Hepatocyte (in vitro differentiated cells): ENCODE measurements around the gene GCH1. TPM values are rescaled to one million over a fixed set of nuclear protein-coding genes. Genes with fewer than 3 reads are reported as not detected.

ENCODE experiments used
- DNase-seq: peaks from one replicate; pipeline ENCODE4 v3.0.0-alpha.2; 2016; ENCODE audit warnings: low spot score
- H2AFZ ChIP-seq: fragments of 200-600 bp; sonication (generic); 2 replicates; pipeline ENCODE4 v1.6.0; 2016; ENCODE audit warnings: antibody characterized with exemption, mild to moderate bottlenecking
- H3K27ac ChIP-seq: fragments of 200-600 bp; sonication (generic); 2 replicates; pipeline ENCODE4 v1.5.1; 2016; ENCODE audit warnings: mild to moderate bottlenecking
- H3K27me3 ChIP-seq: fragments of 200-600 bp; sonication (generic); 2 replicates; pipeline ENCODE4 v1.6.1; 2016
- H3K36me3 ChIP-seq: fragments of 200-600 bp; sonication (generic); replicated peaks from 2 replicates; pipeline ENCODE4 v1.5.1; 2016; ENCODE audit warnings: low read depth; ENCODE audit not compliant: insufficient read depth
- H3K4me1 ChIP-seq: fragments of 200-600 bp; sonication (generic); 2 replicates; pipeline ENCODE4 v1.5.1; 2016; ENCODE audit warnings: mild to moderate bottlenecking, moderate library complexity; ENCODE audit not compliant: insufficient read depth
- H3K4me2 ChIP-seq: fragments of 200-600 bp; sonication (generic); 2 replicates; pipeline ENCODE4 v1.6.0; 2016
- H3K4me3 ChIP-seq: fragments of 200-600 bp; sonication (generic); 2 replicates; pipeline ENCODE4 v1.5.1; 2016; ENCODE audit warnings: mild to moderate bottlenecking
- H3K79me2 ChIP-seq: fragments of 200-600 bp; sonication (generic); 2 replicates; pipeline ENCODE4 v1.6.0; 2017; ENCODE audit warnings: mild to moderate bottlenecking
- H3K9me2 ChIP-seq: fragments of 200-600 bp; sonication (generic); replicated peaks from 2 replicates; pipeline ENCODE4 v1.6.0; 2017; ENCODE audit warnings: mild to moderate bottlenecking; ENCODE audit not compliant: insufficient read depth
- H3K9me3 ChIP-seq: fragments of 200-600 bp; sonication (generic); 2 replicates; pipeline ENCODE4 v1.5.1; 2016; ENCODE audit warnings: low read depth, mild to moderate bottlenecking
- H4K20me1 ChIP-seq: fragments of 200-600 bp; sonication (generic); 2 replicates; pipeline ENCODE4 v1.6.0; 2016; ENCODE audit warnings: mild to moderate bottlenecking; ENCODE audit not compliant: insufficient read depth, poor library complexity, severe bottlenecking
- EZH2 ChIP-seq: fragments of 200-600 bp; sonication (generic); IDR thresholded peaks from 2 replicates; pipeline ENCODE4 v1.6.1; 2016; ENCODE audit warnings: antibody characterized with exemption, mild to moderate bottlenecking, borderline replicate concordance
- EZH2phosphoT487 ChIP-seq: fragments of 200-600 bp; sonication (generic); IDR thresholded peaks from one replicate; pipeline ENCODE4 v1.6.1; 2018; ENCODE audit warnings: antibody characterized with exemption, mild to moderate bottlenecking, low read depth, moderate library complexity; ENCODE audit not compliant: unreplicated experiment, severe bottlenecking
- whole genome bisulfite sequencing: methylation state at CpG from one replicate; pipeline ENCODE4 v1.1.6; 2016; ENCODE audit warnings: low lambda C conversion rate; ENCODE audit errors: missing lambda C conversion rate; 5-methylcytosine and 5-hydroxymethylcytosine counted together
- polyA plus RNA-seq: library from polyadenylated mRNA; unstranded; fragments of >200 nt; fragmentation: Nextera tagmentation; extraction: Ambion mirVana; gene quantifications from 2 replicates; pipeline ENCODE4 v1.2.1, GENCODE V29; 2016
- total RNA-seq: library from RNA; depleted of rRNA; stranded (reverse); fragments of >200 nt; gene quantifications from 2 replicates; pipeline ENCODE4 v1.2.3, GENCODE V29; 2014
- TF ChIP-seq, protein P1 (sequence below): fragments of 200-600 bp; sonication (generic); IDR thresholded peaks from 2 replicates; pipeline ENCODE4 v1.5.1; 2016; ENCODE audit warnings: antibody characterized with exemption, mild to moderate bottlenecking; ENCODE audit not compliant: poor library complexity

Gene GCH1
- total and polyA plus RNA-seq, 2 experiments from 2014 or later: 19.3 to 29.9 TPM

DNA sequence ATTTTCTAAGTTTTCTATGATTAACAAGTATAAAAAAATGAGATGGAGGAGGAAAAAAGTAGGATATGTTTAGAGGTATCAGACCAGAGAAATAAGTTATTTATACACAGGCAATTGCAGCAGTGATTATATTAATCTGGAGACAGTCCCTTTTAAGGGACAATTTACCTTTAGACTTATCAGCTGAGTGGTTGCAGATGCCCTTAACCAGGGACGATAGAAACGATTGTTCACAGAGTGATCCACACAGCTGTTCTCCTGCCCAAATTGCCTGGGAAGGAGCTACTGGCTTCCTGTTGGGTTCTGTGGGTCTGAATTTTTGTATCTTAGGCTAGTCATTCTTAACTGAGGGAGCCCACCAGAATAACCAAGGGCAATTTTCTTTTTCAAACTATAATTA lies 66.4 kb downstream of the GCH1 start:
- H3K36me3 ChIP-seq: no peaks in the 10 kb centered on the region
- peaks cover 4% of the 10 kb centered on the region for H3K4me1 ChIP-seq
- H3K27me3 ChIP-seq: no peaks in the 10 kb centered on the region
- DNase-seq: no peak
- H4K20me1 ChIP-seq: no peaks in the 10 kb centered on the region
- H3K4me2 ChIP-seq: no peak overlapping the region
- no peak overlapping the region for H2AFZ ChIP-seq
- H3K27ac ChIP-seq: no peak overlapping the region
- no peak for TF ChIP-seq EZH2
- TF ChIP-seq EZH2phosphoT487: no peak
- TF ChIP-seq, protein P1, sequence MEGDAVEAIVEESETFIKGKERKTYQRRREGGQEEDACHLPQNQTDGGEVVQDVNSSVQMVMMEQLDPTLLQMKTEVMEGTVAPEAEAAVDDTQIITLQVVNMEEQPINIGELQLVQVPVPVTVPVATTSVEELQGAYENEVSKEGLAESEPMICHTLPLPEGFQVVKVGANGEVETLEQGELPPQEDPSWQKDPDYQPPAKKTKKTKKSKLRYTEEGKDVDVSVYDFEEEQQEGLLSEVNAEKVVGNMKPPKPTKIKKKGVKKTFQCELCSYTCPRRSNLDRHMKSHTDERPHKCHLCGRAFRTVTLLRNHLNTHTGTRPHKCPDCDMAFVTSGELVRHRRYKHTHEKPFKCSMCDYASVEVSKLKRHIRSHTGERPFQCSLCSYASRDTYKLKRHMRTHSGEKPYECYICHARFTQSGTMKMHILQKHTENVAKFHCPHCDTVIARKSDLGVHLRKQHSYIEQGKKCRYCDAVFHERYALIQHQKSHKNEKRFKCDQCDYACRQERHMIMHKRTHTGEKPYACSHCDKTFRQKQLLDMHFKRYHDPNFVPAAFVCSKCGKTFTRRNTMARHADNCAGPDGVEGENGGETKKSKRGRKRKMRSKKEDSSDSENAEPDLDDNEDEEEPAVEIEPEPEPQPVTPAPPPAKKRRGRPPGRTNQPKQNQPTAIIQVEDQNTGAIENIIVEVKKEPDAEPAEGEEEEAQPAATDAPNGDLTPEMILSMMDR: no peak
- 39% methylated on average over 2 of the region's 2 CpGs for WGBS
- H3K9me2 ChIP-seq: no peaks in the 10 kb centered on the region
- H3K79me2 ChIP-seq: no peaks in the 10 kb centered on the region
- no peak overlapping the region for H3K4me3 ChIP-seq
- no peaks in the 10 kb centered on the region for H3K9me3 ChIP-seq

DNA sequence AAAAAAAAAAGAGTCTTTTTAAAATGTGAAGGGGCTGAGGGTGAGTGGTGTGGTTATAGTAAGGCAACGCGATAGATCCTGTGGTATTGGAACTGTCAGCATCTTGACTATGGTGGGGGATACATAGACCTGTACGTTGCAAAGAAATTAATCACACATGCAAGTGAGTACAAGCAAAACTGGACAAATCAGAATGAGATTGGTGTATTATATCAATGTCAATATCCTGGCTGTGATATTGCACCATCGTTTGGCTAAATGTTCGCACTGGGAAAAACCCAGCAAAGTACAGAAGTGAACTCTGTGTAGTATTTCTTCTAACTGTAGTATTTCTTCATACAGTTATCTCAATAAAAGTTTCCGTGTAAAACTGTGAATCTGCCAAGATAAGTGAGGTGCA lies 67.9 kb downstream of the GCH1 start:
- Histone ChIP-seq H3K36me3 (no peaks in the 10 kb centered on the region), H3K4me3 (no peak overlapping the region), H3K9me3 (no peaks in the 10 kb centered on the region), H3K4me1 (peaks cover 4% of the 10 kb centered on the region), H3K4me2 (no peak overlapping the region), H3K27me3 (no peaks in the 10 kb centered on the region), H3K27ac (no peak overlapping the region), H4K20me1 (no peaks in the 10 kb centered on the region), H2AFZ (no peak overlapping the region), H3K9me2 (no peaks in the 10 kb centered on the region), H3K79me2 (no peaks in the 10 kb centered on the region)
- WGBS: 91% methylated on average over 6 of the region's 6 CpGs
- TF ChIP-seq, protein P1: no peak
- no peak for TF ChIP-seq EZH2phosphoT487
- TF ChIP-seq EZH2: no peak
- DNase-seq: no peak

DNA sequence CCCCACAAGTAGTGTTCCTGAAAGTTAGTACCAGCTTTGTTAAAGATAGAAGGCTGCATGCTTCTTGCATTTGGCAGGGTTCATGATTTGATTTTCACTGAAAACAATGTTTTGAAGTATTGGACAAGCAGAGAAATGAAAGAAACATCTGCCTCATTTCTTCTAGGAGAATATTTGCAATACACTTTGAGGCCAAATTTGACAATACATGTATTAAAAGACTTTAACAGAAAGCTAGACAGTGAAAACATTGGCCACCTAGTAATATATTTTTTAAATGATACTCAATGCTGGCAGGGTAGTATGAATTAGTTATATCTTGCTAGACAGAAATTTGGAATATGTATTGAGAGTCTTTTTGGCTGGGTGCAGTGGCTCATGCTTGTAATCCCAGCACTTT lies 68.5 kb downstream of the GCH1 start:
- no peaks in the 10 kb centered on the region for H3K9me3 ChIP-seq
- H4K20me1 ChIP-seq: no peaks in the 10 kb centered on the region
- no peaks in the 10 kb centered on the region for H3K9me2 ChIP-seq
- TF ChIP-seq EZH2phosphoT487: no peak
- TF ChIP-seq, protein P1: no peak
- no peak for TF ChIP-seq EZH2
- H3K27me3 ChIP-seq: no peaks in the 10 kb centered on the region
- no peak for DNase-seq
- no peaks in the 10 kb centered on the region for H3K36me3 ChIP-seq
- no peak overlapping the region for H2AFZ ChIP-seq
- H3K79me2 ChIP-seq: no peaks in the 10 kb centered on the region
- no peak overlapping the region for H3K4me2 ChIP-seq
- no peak overlapping the region for H3K4me3 ChIP-seq
- peaks cover 4% of the 10 kb centered on the region for H3K4me1 ChIP-seq
- no peak overlapping the region for H3K27ac ChIP-seq

DNA sequence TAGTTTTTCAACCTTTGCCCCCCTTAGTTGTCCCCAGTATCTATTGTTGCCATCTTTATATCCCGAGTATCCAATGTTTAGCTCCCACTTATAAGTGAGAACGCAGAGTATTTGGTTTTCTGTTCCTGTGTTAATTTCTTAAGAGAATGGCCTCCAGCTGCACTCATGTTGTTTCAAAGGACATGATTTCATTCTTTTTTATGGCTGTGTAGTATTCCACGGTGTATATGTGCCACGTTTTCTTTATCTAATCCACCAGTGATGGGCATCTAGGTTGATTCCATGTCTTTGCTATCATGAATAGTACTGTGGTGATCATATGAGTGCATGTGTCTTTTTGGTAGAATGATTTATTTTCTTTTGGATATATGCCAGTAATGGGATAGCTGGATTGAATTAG lies 72.0 kb downstream of the GCH1 start:
- H3K9me3 ChIP-seq: no peaks in the 10 kb centered on the region
- no peaks in the 10 kb centered on the region for H3K27me3 ChIP-seq
- H4K20me1 ChIP-seq: no peaks in the 10 kb centered on the region
- TF ChIP-seq EZH2: no peak
- TF ChIP-seq, protein P1: no peak
- no peak for TF ChIP-seq EZH2phosphoT487
- no peak overlapping the region for H3K27ac ChIP-seq
- H3K36me3 ChIP-seq: no peaks in the 10 kb centered on the region
- no peak overlapping the region for H2AFZ ChIP-seq
- H3K79me2 ChIP-seq: no peaks in the 10 kb centered on the region
- no peak overlapping the region for H3K4me2 ChIP-seq
- no peaks in the 10 kb centered on the region for H3K4me1 ChIP-seq
- DNase-seq: no peak
- WGBS: 93% methylated on average over 4 of the region's 4 CpGs
- no peak overlapping the region for H3K4me3 ChIP-seq
- H3K9me2 ChIP-seq: no peaks in the 10 kb centered on the region
